ENCODE measurements around the gene TEKT2.

- TF ChIP-seq EZH2 (IDR thresholded peaks at IDR 0.05; ENCODE audit: insufficient read depth, poor library complexity, severe bottlenecking) (no peak), EZH2phosphoT487 (IDR thresholded peaks at IDR 0.05; ENCODE audit: insufficient read depth, low read depth) (no peak)
Measured at GRCh38 chr1:36106269-36106668, 22.4 kb downstream of the TEKT2 start.

All from GM23248 (cell line).